Ovary (tissue), 3 donors: ENCODE results near the gene NFKBIZ.

ENCODE experiments used
- CTCF ChIP-seq, 3 donors: fragments of 450-650 bp in 2 of 3; fragments of 200-600 bp in 1 of 3; IDR thresholded peaks; one replicate each; pipeline versions ENCODE4 v1.5.1 to v1.8.0; 2016 to 2022; ENCODE audit warnings: antibody characterized with exemption in 3 of 3, mild to moderate bottlenecking in 1 of 3
- POLR2A ChIP-seq: fragments of 450-650 bp; IDR thresholded peaks from one replicate; pipeline ENCODE4 v1.6.1; 2017; ENCODE audit warnings: antibody characterized with exemption, mild to moderate bottlenecking, moderate library complexity
- donor health status: DM: no; HTN: no; CAD: no.

- TF ChIP-seq CTCF (IDR thresholded peaks at IDR 0.05) (no peak), POLR2A (no peak)
Measured at GRCh38 chr3:101803939-101804338, 45.4 kb upstream of the NFKBIZ start.
